Inflammatory macrophage treated with lipopolysaccharide for 4 hours (primary cell): ENCODE results near the gene CLHC1.

Experiments used
- DNase-seq: peaks from one replicate; pipeline ENCODE4 v3.0.0-alpha.2; 2020

Gene CLHC1

DNA sequence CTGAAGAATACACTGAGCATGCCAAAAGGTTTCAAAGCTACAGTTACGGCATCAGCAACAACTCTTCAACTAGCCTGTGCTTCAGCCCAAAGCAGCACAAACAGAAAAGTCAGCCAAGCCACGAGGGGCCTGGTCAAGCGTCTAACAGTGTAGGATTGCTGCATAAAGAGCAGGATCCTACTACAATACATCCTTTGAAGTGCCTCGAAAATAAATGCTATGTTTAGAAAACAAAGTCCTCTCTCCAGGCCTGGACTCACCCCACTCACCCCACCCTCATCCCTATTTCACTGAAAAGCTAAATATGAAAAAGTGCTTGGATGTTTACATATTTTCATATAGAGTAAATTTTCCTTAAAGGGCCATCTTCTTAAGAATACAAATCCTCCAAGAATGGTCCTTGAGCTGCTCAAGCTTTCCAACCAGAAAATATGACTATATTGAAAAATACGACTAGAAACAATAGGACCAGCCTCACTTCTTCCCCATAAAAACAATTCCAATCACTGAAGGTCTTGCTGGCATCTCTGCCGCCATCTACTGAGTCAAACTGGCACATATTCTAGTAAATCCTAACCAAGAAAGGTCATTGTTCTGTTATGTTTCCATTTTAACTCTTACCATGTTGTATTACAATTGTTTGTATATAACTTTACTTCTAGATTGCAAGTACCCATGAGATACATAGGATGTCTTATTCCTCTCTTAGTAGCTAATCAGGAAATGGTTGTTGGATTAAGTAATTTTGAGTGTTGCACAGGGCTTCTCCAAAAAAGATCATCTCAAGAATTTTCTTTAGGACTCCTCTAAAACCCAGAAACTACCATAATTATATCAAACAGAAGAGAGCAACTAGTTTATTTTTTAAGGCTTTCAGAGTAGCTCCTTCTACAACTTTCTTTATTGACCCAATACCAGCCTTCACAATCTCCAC, 63.6 kb downstream of the CLHC1 start:
- peak; percentile 76 for DNase-seq

GRCh38 chr2:55165626-55166025, 66.5 kb downstream of the CLHC1 start:
- peak; percentile 81 for DNase-seq

DNA sequence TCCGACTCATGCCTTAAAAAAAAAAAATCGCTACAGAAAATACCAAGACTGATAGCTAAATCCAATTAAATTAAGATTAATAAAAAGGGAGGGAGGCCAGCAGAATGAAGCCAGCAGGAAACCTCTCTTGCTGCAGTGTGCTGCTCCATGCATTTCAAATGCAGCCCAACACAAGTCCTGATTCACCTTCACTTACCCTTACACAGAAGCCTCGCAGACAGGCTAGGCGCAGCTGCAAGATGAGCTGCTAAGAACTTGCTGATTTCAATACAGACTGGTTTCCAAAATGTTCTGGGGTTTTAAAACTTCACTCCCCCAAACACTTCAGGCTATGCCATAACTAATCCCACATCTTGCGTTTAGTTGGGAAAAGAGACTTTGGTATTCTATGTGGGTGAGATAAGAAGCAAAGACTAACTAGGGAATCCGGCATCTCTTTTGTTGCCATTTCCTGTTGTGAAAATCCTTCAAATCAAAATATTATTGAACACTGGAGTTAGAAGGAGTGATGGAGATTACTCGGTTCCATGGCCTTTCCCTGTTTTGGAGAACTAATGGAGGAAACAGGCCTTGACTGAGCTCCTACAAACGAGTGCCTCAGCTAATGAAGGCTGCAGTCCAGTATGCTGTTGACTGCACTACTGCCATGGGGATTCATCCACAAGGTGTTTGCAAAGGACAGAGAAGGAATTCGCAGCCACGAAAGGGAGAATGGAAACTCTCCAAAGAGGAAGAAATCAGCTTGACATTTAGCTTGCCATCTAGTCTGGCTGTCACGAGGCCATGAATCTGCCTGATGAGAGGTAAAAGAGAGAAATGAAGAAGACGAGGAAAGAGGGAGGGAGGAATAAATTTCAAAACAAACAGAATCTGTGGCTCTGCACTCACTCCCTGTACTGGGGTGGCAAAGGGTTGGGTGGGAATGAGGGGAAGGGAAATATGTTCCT, 67.3 kb downstream of the CLHC1 start:
- peak; percentile 70 for DNase-seq

- no peak for DNase-seq
These were observed 68.1 kb downstream of the CLHC1 start for GRCh38 chr2:55163941-55164390.

DNA sequence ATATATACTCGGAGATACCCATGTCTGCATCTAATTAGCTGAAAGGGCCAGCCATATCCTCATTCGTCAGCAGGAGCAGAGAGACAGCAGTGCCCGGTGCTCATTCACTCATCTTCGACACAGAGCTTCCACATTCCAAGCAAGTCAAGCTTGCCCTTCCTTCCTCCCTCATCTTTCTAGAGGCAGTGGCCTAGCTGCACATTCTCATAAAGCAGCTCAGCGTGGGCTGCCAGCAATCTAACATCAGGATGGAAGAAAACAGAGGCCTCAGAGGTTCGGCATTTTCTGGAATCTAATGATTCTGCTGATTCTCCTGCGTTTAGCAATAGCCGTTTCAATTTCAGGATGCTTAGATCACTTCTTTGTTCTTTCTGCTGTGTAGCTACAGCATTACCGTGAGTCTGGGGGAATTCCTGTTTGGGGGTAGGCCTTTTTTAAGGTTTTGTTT, 68.8 kb downstream of the CLHC1 start:
- peak; percentile 47 for DNase-seq

DNA sequence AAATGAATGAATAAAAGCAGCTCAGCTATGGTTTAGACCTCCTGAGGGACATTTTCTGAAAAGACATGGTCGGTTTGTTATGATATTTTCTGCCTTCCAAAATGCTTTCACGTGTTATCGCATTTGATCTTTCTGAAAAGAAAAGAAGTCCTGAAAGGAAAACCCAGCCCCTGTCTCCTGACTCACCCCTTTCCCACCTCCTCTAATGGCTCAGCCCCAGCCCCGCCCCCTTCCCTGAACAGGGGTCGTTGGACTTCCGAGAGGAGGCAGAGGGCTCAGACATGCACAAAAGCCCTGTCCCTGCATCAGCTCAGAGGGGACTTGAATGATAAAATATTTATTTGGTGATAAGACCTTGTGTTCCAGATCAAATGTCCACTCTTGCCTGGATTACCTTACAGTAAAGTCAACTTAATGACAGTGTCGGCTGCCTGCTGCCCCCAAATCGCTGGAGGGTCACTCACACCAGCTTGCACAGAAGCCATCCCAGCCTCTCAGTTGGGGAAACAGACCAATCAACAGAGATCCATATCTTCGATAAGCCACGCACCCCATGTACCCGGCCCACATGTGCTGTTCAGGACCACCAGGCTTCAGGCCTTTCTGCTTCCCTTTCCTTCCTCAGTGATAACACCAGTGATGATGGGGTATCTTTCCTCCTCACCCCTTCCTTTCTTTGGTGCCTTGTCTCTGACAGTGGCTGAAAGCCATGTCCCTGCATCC, 69.6 kb downstream of the CLHC1 start:
- no peak for DNase-seq

DNA sequence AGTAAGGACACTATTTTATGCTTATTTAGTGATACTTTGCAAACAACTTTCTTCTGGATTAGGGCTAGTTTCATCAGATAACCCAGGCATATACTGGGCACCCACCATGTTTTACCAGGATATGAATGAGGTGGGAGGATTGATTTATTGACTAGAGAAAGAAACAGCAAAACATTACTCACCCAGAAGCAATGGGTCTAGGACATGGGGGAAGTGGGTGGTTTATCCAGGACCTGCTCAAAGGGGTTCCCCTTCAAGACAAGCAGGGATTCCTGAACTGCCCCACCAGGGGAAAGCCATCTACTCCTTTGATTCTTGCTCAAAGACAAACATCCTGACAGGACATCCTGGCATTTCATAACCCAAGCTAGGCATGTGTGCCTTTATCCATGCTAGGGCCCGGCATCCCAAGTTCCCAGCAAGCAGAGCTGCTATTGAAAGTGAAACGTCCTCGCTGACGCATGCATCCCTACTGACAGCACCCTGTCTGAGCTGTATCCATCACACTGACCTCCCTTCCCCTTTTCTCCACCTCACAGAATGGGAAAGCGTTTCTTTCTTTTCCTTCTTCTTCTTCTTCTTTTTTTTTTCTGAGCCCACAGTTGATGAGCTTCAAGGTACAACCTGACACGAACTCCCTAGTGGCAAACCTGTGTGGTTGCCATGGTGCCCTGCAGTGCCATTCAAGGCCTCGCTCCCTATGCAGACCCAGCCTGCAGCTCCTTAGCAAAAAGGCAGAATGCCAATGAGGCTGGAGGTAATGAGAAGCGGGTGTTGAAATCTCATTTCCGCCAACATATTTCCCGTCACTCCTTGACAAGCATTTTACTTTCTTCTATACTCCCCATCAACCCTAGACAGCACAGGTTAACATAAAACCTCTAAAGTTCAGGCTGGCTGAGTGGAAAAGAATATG, 70.5 kb downstream of the CLHC1 start:
- DNase-seq = peak; percentile 89

GRCh38 chr2:55160422-55160821, 71.7 kb downstream of the CLHC1 start:
- DNase-seq = no peak

DNA sequence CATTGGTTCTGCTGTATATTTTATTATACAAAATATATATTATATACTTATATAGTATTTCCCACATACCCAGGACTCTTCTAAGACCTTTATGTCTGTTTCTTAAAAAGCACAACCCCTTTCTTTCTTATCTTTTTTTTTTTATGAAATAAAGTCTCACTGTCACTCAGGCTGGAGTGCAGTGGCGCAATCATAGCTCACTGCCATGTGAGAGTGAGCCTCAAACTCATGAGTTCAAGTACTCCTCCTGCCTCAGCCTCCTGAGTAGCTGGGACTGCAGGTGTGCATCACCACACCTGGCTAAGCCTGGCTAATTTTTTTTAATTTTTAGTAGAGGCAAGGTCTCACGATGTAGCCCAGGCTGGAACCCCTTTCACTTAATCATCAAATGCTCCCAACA, 72.3 kb downstream of the CLHC1 start:
- no peak for DNase-seq

GRCh38 chr2:55159037-55159651, 72.9 kb downstream of the CLHC1 start:
- DNase-seq = no peak

DNA sequence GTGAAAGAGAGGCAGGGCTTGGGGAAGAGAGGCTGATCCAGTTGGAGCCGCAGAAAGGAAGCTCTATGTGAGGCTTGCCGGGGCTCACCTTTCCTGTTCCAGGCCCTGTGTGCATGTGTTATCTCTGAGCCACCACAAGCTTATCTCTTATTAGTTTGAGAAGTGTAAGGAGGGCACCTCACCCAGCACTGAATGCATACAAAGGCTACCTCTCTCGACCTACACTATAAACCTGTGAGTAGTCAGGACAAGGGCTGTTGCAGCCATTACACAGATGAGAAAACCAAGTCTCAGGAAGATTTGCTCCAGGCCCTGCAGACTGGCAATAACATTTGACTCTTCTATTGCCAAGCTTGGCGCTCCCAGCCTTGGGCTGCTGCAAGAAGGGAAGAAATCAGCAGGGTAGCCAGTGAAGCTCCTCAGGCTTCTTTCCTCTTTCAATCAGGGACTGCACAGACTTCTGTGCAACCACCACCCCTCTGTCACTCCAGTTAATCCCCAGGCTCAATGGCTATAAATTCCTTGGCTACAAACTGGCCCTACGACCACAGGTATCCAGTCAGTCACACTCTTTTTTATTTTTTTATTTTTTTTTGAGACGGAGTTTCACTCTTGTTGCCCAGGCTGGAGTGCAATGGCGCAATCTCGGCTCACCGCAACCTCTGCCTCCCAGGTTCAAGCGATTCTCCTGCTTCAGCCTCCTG, 73.8 kb downstream of the CLHC1 start:
- no peak for DNase-seq

DNA sequence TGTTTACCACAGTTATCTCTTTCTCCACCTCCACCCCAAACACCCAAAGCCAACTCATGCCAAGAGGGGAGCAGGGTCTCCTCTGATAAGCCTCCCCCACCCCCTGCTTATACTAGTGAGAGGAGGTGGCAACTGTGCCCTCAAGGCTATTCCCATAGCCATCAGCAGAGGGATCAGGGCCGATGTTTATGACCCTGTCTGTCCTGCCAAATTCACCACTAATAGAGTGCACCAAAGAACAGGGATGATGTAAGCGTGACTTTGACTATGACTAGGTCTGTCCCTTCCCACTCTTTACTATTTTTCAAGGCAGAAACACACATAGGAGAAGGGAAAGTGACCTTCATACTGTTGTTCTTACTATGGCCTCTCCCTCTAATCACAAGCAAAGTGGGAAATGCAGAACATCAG, 74.6 kb downstream of the CLHC1 start:
- DNase-seq = peak; percentile 72

- DNase-seq = no peak
These were observed 75.1 kb downstream of the CLHC1 start for GRCh38 chr2:55156984-55157383.

GRCh38 chr2:55156326-55156725, 75.8 kb downstream of the CLHC1 start:
- DNase-seq = no peak

DNA sequence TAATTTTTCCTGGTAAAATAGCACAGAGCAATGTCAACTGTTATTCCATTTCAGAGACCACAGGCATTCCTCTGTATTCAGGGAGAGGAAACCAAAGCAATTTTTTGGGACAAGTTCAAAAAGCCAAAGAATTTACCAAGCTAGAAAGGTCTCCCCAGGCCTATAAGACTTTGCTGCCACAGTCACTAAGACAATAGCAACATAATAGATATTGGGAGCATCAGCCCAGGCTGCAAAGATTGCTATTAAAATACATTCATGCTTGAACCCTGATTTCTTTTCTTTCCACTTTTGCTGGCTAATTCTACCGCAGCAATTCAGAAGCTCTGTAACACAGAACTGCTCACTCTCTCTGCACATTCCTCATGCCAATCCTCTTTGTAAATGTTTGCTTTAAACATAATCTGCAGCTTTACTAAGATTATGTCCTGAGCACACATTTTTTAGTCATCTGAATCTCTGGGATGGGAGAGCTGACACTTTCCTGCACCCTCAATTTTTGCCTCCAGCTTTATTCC, 76.3 kb downstream of the CLHC1 start:
- DNase-seq = no peak

- no peak for DNase-seq
These were observed 76.9 kb downstream of the CLHC1 start for GRCh38 chr2:55155206-55155605.

GRCh38 chr2:55154525-55155030, 77.5 kb downstream of the CLHC1 start:
- DNase-seq = no peak

- DNase-seq = peak; percentile 81
These were observed 78.4 kb downstream of the CLHC1 start for GRCh38 chr2:55153584-55154299.
